H9 (cell line): Measurements from ENCODE around the gene CEP131. TPM values are rescaled to one million over a fixed set of nuclear protein-coding genes. Genes with fewer than 3 reads are reported as not detected.

Experiments used
- DNase-seq: peaks from one replicate; pipeline ENCODE4 v3.0.0-alpha.2; 2017
- H2AFZ ChIP-seq: one replicate; pipeline ENCODE4 v1.6.1; 2013; ENCODE audit warnings: mild to moderate bottlenecking, low read length, control low read depth, moderate library complexity
- H2AK5ac ChIP-seq: 2 replicates; pipeline ENCODE4 v1.6.1; 2013; ENCODE audit warnings: low read length, control low read depth, mixed read lengths; ENCODE audit not compliant: insufficient read length
- H2BK120ac ChIP-seq: one replicate; pipeline ENCODE4 v1.6.1; 2013; ENCODE audit warnings: low read depth, mild to moderate bottlenecking, low read length, control low read depth, inconsistent platforms; ENCODE audit not compliant: poor library complexity, severe bottlenecking
- H2BK12ac ChIP-seq: 2 replicates; pipeline ENCODE4 v1.6.1; 2013; ENCODE audit warnings: low read length, control low read depth, mixed read lengths, low read depth; ENCODE audit not compliant: insufficient read length
- H2BK15ac ChIP-seq: 2 replicates; pipeline ENCODE4 v1.6.1; 2013; ENCODE audit warnings: low read depth, low read length, control low read depth
- H2BK20ac ChIP-seq: one replicate; pipeline ENCODE4 v1.6.1; 2013; ENCODE audit warnings: low read depth, mild to moderate bottlenecking, low read length, control low read depth, inconsistent platforms; ENCODE audit not compliant: poor library complexity, severe bottlenecking
- H2BK5ac ChIP-seq: 2 replicates; pipeline ENCODE4 v1.6.1; 2013; ENCODE audit warnings: low read length, control low read depth, mixed read lengths; ENCODE audit not compliant: insufficient read length
- H3K14ac ChIP-seq: 2 replicates; pipeline ENCODE4 v1.6.1; 2013; ENCODE audit warnings: low read length, control low read depth; ENCODE audit not compliant: insufficient read depth
- H3K18ac ChIP-seq: 2 replicates; pipeline ENCODE4 v1.6.1; 2013; ENCODE audit warnings: low read depth, mild to moderate bottlenecking, mixed read lengths, low read length, control low read depth; ENCODE audit not compliant: insufficient read length
- H3K23ac ChIP-seq: 2 replicates; pipeline ENCODE4 v1.6.1; 2013; ENCODE audit warnings: low read length, control low read depth, mixed read lengths, low read depth; ENCODE audit not compliant: insufficient read length
- H3K23me2 ChIP-seq: 2 replicates; pipeline ENCODE4 v1.6.1; 2013; ENCODE audit warnings: low read depth, mild to moderate bottlenecking, mixed read lengths, low read length, control low read depth; ENCODE audit not compliant: insufficient read length, poor library complexity, severe bottlenecking
- H3K27ac ChIP-seq: 2 replicates; pipeline ENCODE4 v1.5.1; 2013; ENCODE audit warnings: low read length, control low read depth, mixed read lengths, low read depth; ENCODE audit not compliant: insufficient read length
- H3K27me3 ChIP-seq: 2 replicates; pipeline ENCODE4 v1.6.1; 2013; ENCODE audit warnings: low read length, control low read depth, inconsistent platforms; ENCODE audit not compliant: insufficient read depth
- H3K4ac ChIP-seq: 2 replicates; pipeline ENCODE4 v1.6.1; 2013; ENCODE audit warnings: low read depth, mild to moderate bottlenecking, control low read depth, inconsistent platforms, low read length, moderate library complexity
- H3K4me1 ChIP-seq: 2 replicates; pipeline ENCODE4 v1.6.1; 2013; ENCODE audit warnings: low read length, control low read depth, inconsistent platforms; ENCODE audit not compliant: insufficient read depth
- H3K4me2 ChIP-seq: 2 replicates; pipeline ENCODE4 v1.6.1; 2013; ENCODE audit warnings: low read length, control low read depth, mixed read lengths; ENCODE audit not compliant: insufficient read length, insufficient read depth
- H3K56ac ChIP-seq: 2 replicates; pipeline ENCODE4 v1.6.1; 2013; ENCODE audit warnings: low read depth, mild to moderate bottlenecking, mixed read lengths, low read length, control low read depth; ENCODE audit not compliant: insufficient read length
- H3K79me1 ChIP-seq: 2 replicates; pipeline ENCODE4 v1.6.1; 2013; ENCODE audit warnings: low read depth, mild to moderate bottlenecking, moderate library complexity, low read length, control low read depth, inconsistent platforms; ENCODE audit not compliant: insufficient read depth, poor library complexity, severe bottlenecking
- H3K79me2 ChIP-seq: 2 replicates; pipeline ENCODE4 v1.6.1; 2013; ENCODE audit warnings: low read length, control low read depth, inconsistent platforms; ENCODE audit not compliant: insufficient read depth
- H3K9ac ChIP-seq: 2 replicates; pipeline ENCODE4 v1.6.1; 2013; ENCODE audit warnings: low read length, control low read depth, mixed read lengths; ENCODE audit not compliant: insufficient read length; ENCODE audit errors: extremely low read depth
- H3K9me3 ChIP-seq: one replicate; pipeline ENCODE4 v1.6.1; 2013; ENCODE audit warnings: low read depth, low read length, inconsistent platforms; ENCODE audit not compliant: control insufficient read depth
- H3T11ph ChIP-seq: one replicate; pipeline ENCODE4 v1.6.1; 2013; ENCODE audit warnings: mild to moderate bottlenecking, low read length, control low read depth, inconsistent platforms
- H4K20me1 ChIP-seq: one replicate; pipeline ENCODE4 v1.6.1; 2013; ENCODE audit not compliant: control insufficient read depth, insufficient read length, insufficient read depth
- H4K5ac ChIP-seq: 2 replicates; pipeline ENCODE4 v1.6.1; 2013; ENCODE audit warnings: low read depth, mild to moderate bottlenecking, mixed read lengths, low read length, control low read depth; ENCODE audit not compliant: insufficient read length
- H4K8ac ChIP-seq: replicated peaks from 2 replicates; pipeline ENCODE4 v1.6.1; 2013; ENCODE audit warnings: low read length, control low read depth, mixed read lengths, low read depth; ENCODE audit not compliant: insufficient read length
- H4K91ac ChIP-seq: 2 replicates; pipeline ENCODE4 v1.6.1; 2013; ENCODE audit warnings: low read depth, mild to moderate bottlenecking, moderate library complexity, mixed read lengths, low read length, control low read depth; ENCODE audit not compliant: insufficient read length
- H3K27ac Mint-ChIP-seq, 3 experiments: 2 replicates in 2 of 3; 3 replicates in 1 of 3; pipeline ENCODE4 v1.8.0; 2020 to 2021; ENCODE audit warnings: mixed read lengths in 3 of 3, mild to moderate bottlenecking in 1 of 3, moderate library complexity in 1 of 3
- H3K27me3 Mint-ChIP-seq: 2 replicates; pipeline ENCODE4 v1.8.0; 2021; ENCODE audit warnings: low read depth, mild to moderate bottlenecking, moderate library complexity, mixed read lengths
- H3K36me3 Mint-ChIP-seq, 3 experiments: 2 replicates in 2 of 3; 3 replicates in 1 of 3; pipeline ENCODE4 v1.8.0; 2020 to 2021; ENCODE audit warnings: low read depth in 3 of 3, mixed read lengths in 3 of 3; ENCODE audit not compliant: insufficient read depth in 1 of 3
- H3K4me1 Mint-ChIP-seq, 2 experiments: 2 replicates each; pipeline ENCODE4 v1.8.0; 2020; ENCODE audit warnings: mixed read lengths in 2 of 2
- H3K4me3 Mint-ChIP-seq, 2 experiments: 2 replicates in 1 of 2; 3 replicates in 1 of 2; pipeline ENCODE4 v1.8.0; 2020 to 2021; ENCODE audit warnings: mild to moderate bottlenecking in 2 of 2, mixed read lengths in 2 of 2, moderate library complexity in 1 of 2
- H3K9me3 Mint-ChIP-seq, 2 experiments: 2 replicates in 1 of 2; 3 replicates in 1 of 2; pipeline ENCODE4 v1.8.0; 2020; ENCODE audit warnings: mild to moderate bottlenecking in 2 of 2, mixed read lengths in 2 of 2, moderate library complexity in 1 of 2
- CTCF ChIP-seq: fragments of 200-600 bp; sonication (generic); conservative IDR thresholded peaks from 3 replicates; pipeline ENCODE4 v1.8.0; 2021; ENCODE audit warnings: antibody characterized with exemption, mild to moderate bottlenecking
- WGBS: extraction: QIAGEN DNeasy Blood & Tissue Kit; methylation state at CpG from one replicate; pipeline ENCODE4 v1.1.7; 2013; ENCODE audit warnings: missing lambda C conversion rate, low lambda C conversion rate, mixed read lengths; ENCODE audit not compliant: insufficient read length; ENCODE audit errors: extremely low coverage; 5-methylcytosine and 5-hydroxymethylcytosine counted together
- total RNA-seq: library from RNA; stranded (reverse); gene quantifications from 2 replicates; pipeline ENCODE4 v1.2.1, GENCODE V29; 2021

Gene CEP131
- total RNA-seq, 1 experiment from 2014 or later: 16.3 TPM

DNA sequence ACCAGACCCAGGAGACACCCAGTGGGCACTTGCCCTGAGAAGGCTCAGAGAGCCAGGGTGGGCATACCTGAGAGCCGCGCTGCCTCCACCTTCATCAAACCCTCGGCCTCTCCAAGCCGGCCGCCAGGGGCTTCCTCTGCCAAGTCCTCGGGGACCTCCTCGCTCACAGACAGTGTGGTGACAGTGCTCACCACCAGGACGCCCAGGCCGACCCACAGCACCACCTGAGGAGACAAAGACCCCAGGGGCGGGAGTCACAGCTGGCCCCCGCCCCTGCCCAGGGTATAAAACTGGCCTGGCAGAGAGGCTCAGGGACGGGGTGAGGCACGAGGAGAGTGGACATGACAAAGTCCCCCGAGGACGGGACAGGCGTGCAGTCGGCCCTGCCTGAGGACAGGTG lies 37.4 kb upstream of the CEP131 start:
- no peaks in the 10 kb centered on the region for H3K9me3 ChIP-seq
- no peak overlapping the region for H2BK120ac ChIP-seq
- no peaks in the 10 kb centered on the region for H3K79me1 ChIP-seq
- H3K27ac ChIP-seq: no peak overlapping the region
- Mint-ChIP-seq H3K27me3 (no peaks in the 10 kb centered on the region), H3K27ac (no peak overlapping the region), H3K9me3 (no peaks in the 10 kb centered on the region), H3K36me3 (peaks cover 0 to 18% (median 16%) of the 10 kb centered on the region in 3 experiments; a peak in 5 of 7 replicates), H3K4me1 (peaks cover 2% of the 10 kb centered on the region in 2 experiments; a peak in 2 of 4 replicates), H3K4me3 (no peak overlapping the region)
- H2BK5ac ChIP-seq: no peak overlapping the region
- H2AK5ac ChIP-seq: no peak overlapping the region
- WGBS: no CpG with 5 or more reads among the region's 17 CpGs
- H3K18ac ChIP-seq: no peak overlapping the region
- no peaks in the 10 kb centered on the region for H3K27me3 ChIP-seq
- H3K79me2 ChIP-seq: no peaks in the 10 kb centered on the region
- no peak overlapping the region for H4K8ac ChIP-seq
- no peak overlapping the region for H3T11ph ChIP-seq
- no peak overlapping the region for H2BK15ac ChIP-seq
- H3K4me1 ChIP-seq: no peaks in the 10 kb centered on the region
- H2BK12ac ChIP-seq: no peak overlapping the region
- H2AFZ ChIP-seq: no peak overlapping the region
- H2BK20ac ChIP-seq: no peak overlapping the region
- no peak overlapping the region for H3K14ac ChIP-seq
- H3K23me2 ChIP-seq: no peaks in the 10 kb centered on the region
- no peak overlapping the region for H3K9ac ChIP-seq
- DNase-seq: no peak
- H4K5ac ChIP-seq: no peak overlapping the region
- no peak; the same call in 2 of the 3 replicates for TF ChIP-seq CTCF
- no peaks in the 10 kb centered on the region for H4K20me1 ChIP-seq
- H3K4me2 ChIP-seq: no peak overlapping the region
- H4K91ac ChIP-seq: no peak overlapping the region
- no peak overlapping the region for H3K23ac ChIP-seq
- H3K56ac ChIP-seq: no peak overlapping the region
- no peak overlapping the region for H3K4ac ChIP-seq
